Keratinocyte (primary cell): ENCODE results near the gene PI4KA.
"Not testable (repeated sequence)": the region's sequence is repeated elsewhere in the genome, so short reads cannot be mapped to it uniquely, and the experiment has no call there.

Source experiments
- CTCF ChIP-seq, 3 experiments: IDR thresholded peaks in 1 of 3; conservative IDR thresholded peaks in 1 of 3; optimal IDR thresholded peaks in 1 of 3; 2 replicates in 2 of 3; 3 replicates in 1 of 3; pipeline versions ENCODE3 to v1.5.1; 2011; ENCODE audit warnings: low read length in 3 of 3, mild to moderate bottlenecking in 3 of 3, moderate library complexity in 2 of 3, control low read depth in 1 of 3, inconsistent platforms in 1 of 3; ENCODE audit not compliant: insufficient read depth in 2 of 3; ENCODE audit errors: extremely low read depth in 1 of 3
- EZH2 ChIP-seq: IDR thresholded peaks from one replicate; pipeline ENCODE4 v1.6.1; 2012; ENCODE audit warnings: inconsistent platforms, mild to moderate bottlenecking, low read length, moderate library complexity

DNA sequence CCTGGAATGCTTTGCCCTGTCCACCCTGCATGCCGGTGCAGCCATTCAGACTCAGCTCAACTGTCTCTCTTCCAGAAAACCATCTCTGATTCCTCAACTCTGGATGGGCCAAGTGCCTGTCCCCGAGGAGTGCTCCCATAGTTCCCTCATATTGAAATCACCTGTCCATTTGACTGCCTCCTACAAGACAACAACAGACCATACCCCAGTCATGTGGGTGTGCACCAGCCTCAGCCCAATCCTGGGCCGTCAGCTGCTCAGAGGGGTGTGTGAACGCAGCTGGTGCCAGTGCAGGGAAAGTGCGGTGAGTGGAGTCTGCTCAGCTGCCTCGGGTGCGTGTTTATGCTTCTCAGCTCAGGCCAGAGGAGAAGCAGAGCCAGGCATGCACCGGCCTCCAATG is 126.2 kb downstream of the PI4KA start:
- not testable (repeated sequence) for TF ChIP-seq CTCF (optimal IDR thresholded peaks at IDR 0.05 in 1 of 3, IDR thresholded peaks at IDR 0.05 in 1 of 3, conservative IDR thresholded peaks at IDR 0.05 in 1 of 3; ENCODE audit: extremely low read depth in 1 of 3, insufficient read depth in 2 of 3, low read length in 3 of 3); EZH2
